Stomach (tissue), 9 donors: ENCODE measurements around the gene PRUNE1. TPM values are rescaled to one million over a fixed set of nuclear protein-coding genes. Genes with fewer than 3 reads are reported as not detected.

Source experiments
- DNase-seq, 2 donors: peaks; one replicate each; pipeline versions ENCODE4 v3.0.0 to v3.0.0-alpha.2; 2013 to 2019
- H3K27ac ChIP-seq, 5 donors: fragments of 200-600 bp in 4 of 5; sonication (generic) in 4 of 5; one replicate each; pipeline ENCODE4 v1.5.1; 2013 to 2019; ENCODE audit warnings: mild to moderate bottlenecking in 1 of 5, moderate library complexity in 1 of 5
- H3K27me3 ChIP-seq, 3 donors: fragments of 200-600 bp; sonication (generic); one replicate each; pipeline ENCODE4 v1.5.1; 2017 to 2019; ENCODE audit warnings: mixed run types in 1 of 3
- H3K36me3 ChIP-seq, 4 donors: fragments of 200-600 bp; sonication (generic); 1 replicate in 3 of 4; 2 replicates in 1 of 4; pipeline ENCODE4 v1.5.1; 2016 to 2019
- H3K4me1 ChIP-seq, 4 donors: fragments of 200-600 bp; sonication (generic); one replicate each; pipeline ENCODE4 v1.5.1; 2016 to 2019
- H3K4me3 ChIP-seq, 4 donors: fragments of 200-600 bp; sonication (generic) in 3 of 4; one replicate each; pipeline ENCODE4 v1.5.1; 2016 to 2019; ENCODE audit warnings: mild to moderate bottlenecking in 1 of 4
- H3K9me3 ChIP-seq, 4 donors: fragments of 200-600 bp; sonication (generic); one replicate each; pipeline ENCODE4 v1.5.1; 2016 to 2019
- CTCF ChIP-seq, 7 experiments: fragments of 450-650 bp in 4 of 7; fragments of 200-600 bp in 3 of 7; sonication (generic) in 3 of 7; IDR thresholded peaks; one replicate each; pipeline ENCODE4 v1.5.1; 2016 to 2019; ENCODE audit warnings: antibody characterized with exemption in 7 of 7, control low read depth in 2 of 7, mild to moderate bottlenecking in 1 of 7
- EP300 ChIP-seq: sonication (generic); formaldehyde crosslinking; IDR thresholded peaks from one replicate; pipeline ENCODE4 v1.6.1; 2017; ENCODE audit warnings: antibody characterized with exemption
- POLR2A ChIP-seq, 4 donors: fragments of 450-650 bp; IDR thresholded peaks; one replicate each; pipeline ENCODE4 v1.6.1; 2016; ENCODE audit warnings: antibody characterized with exemption in 4 of 4, control low read depth in 2 of 4, mild to moderate bottlenecking in 1 of 4, moderate library complexity in 1 of 4
- POLR2AphosphoS5 ChIP-seq, 3 donors: sonication (generic); formaldehyde crosslinking; IDR thresholded peaks; one replicate each; pipeline ENCODE4 v1.6.1; 2016; ENCODE audit warnings: antibody characterized with exemption in 3 of 3
- WGBS, 5 donors: extraction: QIAGEN DNeasy Blood & Tissue Kit in 3 of 5; methylation state at CpG; one replicate each; pipeline versions ENCODE4 v1.1.5 to v1.1.7; 2013 to 2018; 5-methylcytosine and 5-hydroxymethylcytosine counted together
- intact Hi-C: fragments of 100-400 bp; cut with DNase I; formaldehyde crosslinking; loops from one replicate; pipeline ENCODE4 v1.15.1; 2023; ENCODE audit warnings: low total_unique reads
- polyA plus RNA-seq, 3 donors: library from polyadenylated mRNA; stranded (reverse); fragments of 200-250 nt; gene quantifications; one replicate each; pipeline ENCODE4 v1.2.3, GENCODE V29; 2013
- total RNA-seq, 5 donors: library from RNA; depleted of rRNA; stranded (reverse); fragments of >200 nt; gene quantifications; one replicate each; pipeline versions ENCODE4 v1.1.0 to v1.2.3, GENCODE V29; 2014 to 2016
- donor health status: healthy with polysubstance abuse.
- donor health status: Bipolar disorder and iron deficiency.
- donor health status: healthy.

PRUNE1 gene
- total and polyA plus RNA-seq, 8 donors = 2.9 to 118 (median 13.7) TPM

DNA sequence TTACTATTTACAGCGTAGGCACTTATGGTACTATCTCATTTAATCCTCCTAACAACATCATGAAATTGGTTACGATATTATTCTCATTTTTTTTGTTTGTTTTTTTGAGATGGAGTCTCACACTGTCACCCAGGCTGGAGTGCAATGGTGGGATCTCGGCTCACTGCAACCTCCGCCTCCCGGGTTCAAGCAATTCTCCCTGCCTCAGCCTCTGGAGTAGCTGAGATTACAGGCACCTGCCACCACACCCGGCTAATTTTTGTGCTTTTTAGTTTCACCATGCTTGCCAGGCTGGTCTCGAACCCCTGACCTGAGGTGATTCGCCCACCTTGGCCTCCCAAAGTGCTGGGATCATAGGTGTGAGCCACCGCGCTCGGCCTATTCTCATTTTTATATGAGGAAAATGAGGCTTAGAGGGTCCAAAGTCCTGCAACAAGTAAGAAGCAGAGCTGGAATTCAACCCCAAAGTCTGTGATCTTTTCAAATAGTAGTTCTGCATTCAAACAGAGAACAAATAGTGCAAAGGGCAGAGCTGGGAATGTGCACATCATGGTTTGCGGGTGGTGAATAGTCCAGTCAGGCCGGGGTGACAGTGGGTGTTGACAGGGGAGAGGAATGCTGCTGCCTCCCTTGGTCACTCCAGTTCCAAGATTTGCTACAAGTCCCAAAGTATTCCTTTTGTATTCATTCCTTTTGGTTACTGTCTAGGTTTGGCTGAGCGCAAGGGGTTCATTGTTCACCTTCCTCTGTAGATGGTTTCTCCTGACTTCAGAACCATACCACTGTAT is 4.6 kb downstream of the PRUNE1 start:
- intact Hi-C loops = no loop called here
- no peaks in the 10 kb centered on the region for H3K9me3 ChIP-seq
- H3K4me3 ChIP-seq = no peak overlapping the region
- DNase-seq = peak in 1 of 2 donors; percentile 60
- peaks cover 30 to 57% (median 45%) of the 10 kb centered on the region in 4 donors for H3K4me1 ChIP-seq
- no peaks in the 10 kb centered on the region for H3K27me3 ChIP-seq
- peak overlapping the region; percentile 48 to 64 (median 56) for H3K27ac ChIP-seq
- peaks cover 0 to 14% (median 5%) of the 10 kb centered on the region in 4 donors for H3K36me3 ChIP-seq
- 61 to 77% (median 67%) methylated on average over 14 of the region's 14 CpGs for WGBS, 5 donors
- TF ChIP-seq CTCF (IDR thresholded peaks at IDR 0.05) (no peak), POLR2A (IDR thresholded peaks at IDR 0.05) (no peak), POLR2AphosphoS5 (IDR thresholded peaks at IDR 0.05) (no peak), EP300 (no peak)

DNA sequence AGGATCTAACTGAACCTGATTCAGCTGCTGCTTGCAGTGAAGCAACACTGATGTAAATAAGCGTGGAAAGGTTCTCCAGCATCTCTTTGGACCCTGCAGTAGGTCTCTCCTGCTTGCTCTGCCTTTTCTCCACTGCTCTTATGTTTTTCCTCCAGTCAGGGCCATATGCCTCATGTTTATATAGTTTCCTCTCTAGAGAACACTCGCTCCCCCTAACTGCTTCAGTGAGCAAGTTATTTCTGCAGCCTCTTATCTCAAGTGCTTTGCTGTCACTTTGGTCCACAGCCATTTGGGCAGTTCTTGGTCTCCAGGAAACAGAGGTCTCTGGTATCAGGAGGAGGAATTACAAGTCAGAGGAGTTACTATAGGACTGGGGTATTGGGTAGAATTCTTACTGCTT is 5.3 kb downstream of the PRUNE1 start:
- intact Hi-C loops = no loop called here
- TF ChIP-seq POLR2AphosphoS5 (IDR thresholded peaks at IDR 0.05) = peak in 1 of 3 donors; percentile 35
- TF ChIP-seq EP300 = no peak
- no peak for TF ChIP-seq POLR2A (IDR thresholded peaks at IDR 0.05)
- TF ChIP-seq CTCF (IDR thresholded peaks at IDR 0.05) = peak in 1 of 7 experiments; percentile 26

DNA sequence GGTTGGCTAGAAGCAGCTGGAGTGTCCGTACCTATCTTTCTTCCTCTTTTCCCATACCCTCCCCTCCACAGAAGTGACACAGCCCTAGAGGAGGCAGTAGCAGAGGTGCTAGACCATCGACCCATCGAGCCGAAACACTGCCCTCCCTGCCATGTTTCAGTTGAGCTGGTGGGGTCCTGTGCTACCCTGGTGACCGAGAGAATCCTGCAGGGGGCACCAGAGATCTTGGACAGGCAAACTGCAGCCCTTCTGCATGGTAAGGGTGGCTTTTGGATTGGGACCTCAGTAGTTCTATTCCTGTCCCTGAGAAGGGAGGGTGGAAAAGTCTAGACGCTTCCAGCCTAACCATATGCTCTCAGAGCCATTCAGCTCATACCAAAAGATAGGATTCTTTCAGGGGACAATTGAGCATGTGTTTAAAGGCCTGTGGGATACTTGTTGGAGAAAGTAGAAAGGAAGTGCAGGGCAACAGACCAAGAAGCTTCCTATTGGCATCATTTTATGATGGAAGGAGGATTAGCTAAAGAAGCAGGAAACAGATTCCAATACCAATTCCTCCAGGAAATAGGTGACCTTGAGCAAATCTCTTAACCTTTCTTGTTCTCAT is 16.4 kb downstream of the PRUNE1 start:
- peak overlapping the region in 1 of 5 donors; percentile 57 for H3K27ac ChIP-seq
- TF ChIP-seq POLR2A (IDR thresholded peaks at IDR 0.05) (no peak), POLR2AphosphoS5 (IDR thresholded peaks at IDR 0.05) (peak in 1 of 3 donors; percentile 42), CTCF (IDR thresholded peaks at IDR 0.05) (peak in 5 of 7 experiments; percentile 52 to 74 (median 65)), EP300 (no peak)
- H3K27me3 ChIP-seq = no peaks in the 10 kb centered on the region
- H3K9me3 ChIP-seq = no peaks in the 10 kb centered on the region
- peaks cover 37 to 74% (median 68%) of the 10 kb centered on the region in 4 donors for H3K36me3 ChIP-seq
- peak; percentile 86 to 90 for DNase-seq
- H3K4me3 ChIP-seq = no peak overlapping the region
- H3K4me1 ChIP-seq = peaks cover 0 to 17% (median 4%) of the 10 kb centered on the region in 4 donors
- intact Hi-C loops = loop anchor here (10.0 kb wide), 1 partner anchor 130 kb away; the partner anchor contains the start of gene TNFAIP8L2
- WGBS, 5 donors = 20 to 28% (median 23%) methylated on average over 5 to 6 of the region's 6 CpGs

More for the DNA sequence above, 5.3 kb downstream of the PRUNE1 start:
- Histone ChIP-seq H3K4me3 (no peak overlapping the region), H3K4me1 (peaks cover 28 to 56% (median 43%) of the 10 kb centered on the region in 4 donors), H3K36me3 (peaks cover 0 to 19% (median 11%) of the 10 kb centered on the region in 4 donors), H3K27ac (peak overlapping the region; percentile 48 to 64 (median 56)), H3K27me3 (no peaks in the 10 kb centered on the region), H3K9me3 (no peaks in the 10 kb centered on the region)
- peak; percentile 63 to 86 for DNase-seq
- WGBS, 5 donors = 20 to 33% (median 27%) methylated on average over 2 of the region's 2 CpGs

DNA sequence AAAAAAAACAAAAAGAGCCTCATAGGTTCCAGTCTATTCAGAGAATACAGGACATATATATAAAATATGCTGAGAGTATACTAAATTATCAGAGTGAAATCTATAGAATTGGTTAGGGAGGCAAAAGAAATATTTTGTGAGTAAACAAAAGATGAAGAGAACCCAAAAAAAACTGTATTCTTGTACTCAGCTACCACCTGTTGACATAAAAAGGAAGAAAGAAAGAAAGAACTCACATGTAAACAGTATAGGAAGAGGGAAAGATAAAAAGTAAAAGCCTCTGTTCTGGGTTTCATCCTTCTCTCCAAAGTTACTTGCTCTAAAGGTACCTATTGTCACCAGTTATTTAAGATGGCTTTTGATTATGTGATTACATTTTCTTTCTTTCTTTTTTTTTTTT is 18.2 kb downstream of the PRUNE1 start:
- no peak for TF ChIP-seq EP300
- no peak for TF ChIP-seq POLR2AphosphoS5 (IDR thresholded peaks at IDR 0.05)
- TF ChIP-seq CTCF (IDR thresholded peaks at IDR 0.05) = no peak
- no peak for TF ChIP-seq POLR2A (IDR thresholded peaks at IDR 0.05)
- H3K27ac ChIP-seq = no peak overlapping the region
- intact Hi-C loops = loop anchor here (10.0 kb wide), 1 partner anchor 128 kb away; the partner anchor contains the start of gene TNFAIP8L2
- no peak overlapping the region for H3K4me3 ChIP-seq
- peaks cover 35 to 78% (median 73%) of the 10 kb centered on the region in 4 donors for H3K36me3 ChIP-seq
- DNase-seq = no peak
- H3K4me1 ChIP-seq = peaks cover 0 to 17% (median 4%) of the 10 kb centered on the region in 4 donors
- no peaks in the 10 kb centered on the region for H3K9me3 ChIP-seq
- H3K27me3 ChIP-seq = no peaks in the 10 kb centered on the region
